ENCODE data around the gene ARL8A.

ARL8A gene

DNA sequence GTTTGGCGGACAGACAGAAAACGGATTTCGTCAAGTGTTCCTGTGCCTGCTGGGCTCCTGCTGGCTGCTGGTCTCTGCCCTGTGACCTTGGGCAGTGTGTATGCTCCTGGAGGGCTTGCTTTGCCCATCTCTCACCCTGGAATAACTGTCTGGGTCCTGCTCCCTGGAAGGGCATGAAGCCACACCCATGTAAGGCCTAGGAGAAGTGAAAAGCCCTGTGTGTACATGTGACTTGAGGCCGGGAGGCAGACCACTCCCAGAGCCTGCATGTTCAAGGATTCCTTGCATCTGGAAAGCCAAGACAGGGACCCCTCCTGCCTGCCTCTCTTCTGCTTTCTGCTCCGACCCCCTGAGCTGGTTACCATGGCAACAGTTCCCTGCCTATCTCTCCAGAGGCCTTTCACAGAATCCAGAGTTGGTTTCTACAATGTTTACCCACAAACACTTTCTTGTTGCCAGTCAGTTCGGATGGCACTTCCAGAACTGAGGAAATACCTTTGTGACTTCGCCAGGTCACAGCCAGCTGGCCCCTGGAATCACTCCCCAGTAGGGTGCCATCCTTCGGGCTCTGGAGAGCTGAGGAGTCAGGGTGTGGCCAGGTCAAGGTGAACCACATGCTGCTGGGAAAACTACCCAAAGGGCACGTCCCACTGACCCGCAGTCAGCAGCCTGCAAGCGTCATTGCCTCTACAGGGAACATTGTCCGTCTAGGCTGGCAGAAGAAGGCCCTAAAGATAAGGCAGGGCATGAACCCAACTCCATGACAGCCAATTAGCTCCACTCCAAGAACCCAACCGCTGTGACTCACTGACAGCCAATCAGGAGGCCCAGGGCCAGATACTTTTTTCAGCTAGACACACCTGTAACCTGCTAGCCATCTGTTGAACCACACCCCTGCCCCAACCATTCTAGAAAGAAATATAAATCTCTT, 36.5 kb downstream of the ARL8A start:
- peak; percentile 93 for DNase-seq

GRCh38 chr1:202107321-202107761, 37.2 kb downstream of the ARL8A start:
- peak; percentile 96 for DNase-seq

- DNase-seq: peak; percentile 66
Observed at GRCh38 chr1:202106340-202107254, 37.9 kb downstream of the ARL8A start.

DNA sequence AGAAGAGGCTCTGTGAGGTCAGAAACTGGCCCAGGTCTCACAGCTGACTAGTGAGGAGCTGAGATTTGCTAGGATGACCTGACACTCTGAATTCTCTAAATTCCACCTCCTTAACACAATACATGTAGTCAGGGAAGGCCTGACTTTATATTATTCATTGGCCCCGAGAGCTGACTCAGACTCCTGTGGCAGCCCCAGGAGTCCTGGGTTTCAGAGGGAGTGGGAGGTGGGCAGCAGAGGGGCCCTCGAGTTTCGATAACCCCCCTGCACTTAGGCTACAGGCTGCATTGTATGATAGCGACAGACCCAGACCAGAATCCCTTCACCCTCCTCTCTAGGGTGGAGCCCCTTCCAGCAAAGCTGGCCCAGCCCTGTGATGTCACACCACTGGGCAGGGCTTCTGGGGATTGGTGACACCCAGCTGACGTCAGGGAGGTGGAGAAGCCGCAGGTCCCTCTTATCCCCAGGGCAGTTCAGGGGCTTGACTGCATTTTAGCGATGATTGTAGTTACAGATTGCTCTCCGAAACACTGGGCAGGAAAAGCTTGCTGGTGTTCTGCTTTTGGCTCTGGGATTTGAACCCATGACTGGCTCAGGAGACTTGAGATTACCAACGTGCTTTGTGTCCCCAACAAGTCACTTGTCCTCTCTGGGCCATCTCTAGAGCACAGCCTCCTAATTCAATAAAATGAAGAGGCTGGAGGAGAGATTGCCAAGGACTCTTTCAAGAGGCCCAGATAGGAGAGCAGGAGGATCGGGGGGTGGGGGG, 38.8 kb downstream of the ARL8A start:
- DNase-seq: peak; percentile 65

DNA sequence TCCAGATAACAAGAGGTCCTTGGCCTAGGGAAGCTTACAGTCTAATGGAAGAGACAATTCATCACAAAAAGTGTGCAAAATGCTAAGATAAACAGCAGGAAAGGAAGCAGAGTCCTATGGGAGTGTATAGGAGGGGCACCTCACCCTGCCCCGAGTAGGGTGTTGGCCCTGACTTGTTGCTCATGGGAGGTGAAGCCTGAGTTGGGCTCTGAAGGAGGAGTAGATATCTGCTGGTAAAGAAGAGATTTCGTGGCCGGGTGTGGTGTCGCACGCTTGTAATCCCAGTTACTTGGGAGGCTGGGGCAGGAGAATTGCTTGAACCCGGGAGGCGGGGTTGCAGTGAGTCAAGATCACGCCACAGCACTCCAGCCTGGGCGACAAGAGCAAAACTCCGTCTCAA, 40.5 kb downstream of the ARL8A start:
- DNase-seq: no peak

DNA sequence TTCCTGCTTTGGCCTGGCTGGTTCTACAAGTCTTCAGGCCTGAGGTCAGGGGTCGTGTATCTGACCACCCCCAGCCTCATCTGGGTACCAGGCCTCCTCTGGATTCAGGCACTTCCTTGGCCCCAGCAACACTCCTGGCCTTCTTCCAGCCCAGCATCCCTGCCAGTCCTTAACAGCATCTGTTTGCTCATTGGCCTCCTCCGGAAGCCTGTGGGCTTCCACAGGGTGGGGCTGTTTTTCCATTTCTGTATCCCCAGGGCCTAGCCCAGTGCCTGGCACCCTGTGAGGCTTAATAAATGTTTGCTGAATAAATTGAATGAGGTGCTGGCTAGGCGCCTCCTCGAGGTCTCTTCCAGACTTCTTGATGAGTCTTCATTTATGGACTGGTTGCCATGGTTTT, 43.4 kb downstream of the ARL8A start:
- DNase-seq: peak; percentile 24

- DNase-seq: no peak
Observed at GRCh38 chr1:202093858-202094257, 50.7 kb downstream of the ARL8A start.

DNA sequence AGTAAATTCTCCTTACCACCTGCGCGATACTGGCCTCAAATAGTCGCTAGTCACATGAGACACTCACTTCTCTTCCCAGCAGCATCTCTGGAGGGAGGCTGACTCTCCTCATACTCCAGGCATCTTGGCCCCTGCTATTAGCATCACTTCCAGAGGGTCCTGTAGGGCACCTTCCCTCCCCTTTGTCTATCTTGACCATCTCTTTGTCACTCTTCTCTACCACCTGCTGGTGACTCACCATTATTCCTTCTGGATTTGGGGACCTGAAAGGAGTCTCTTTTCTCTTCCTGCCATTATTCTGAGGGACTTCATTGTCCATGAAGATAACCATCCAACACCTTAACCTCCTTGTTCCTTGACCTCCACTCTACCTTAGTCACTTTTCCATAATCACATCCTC, 53.5 kb downstream of the ARL8A start:
- DNase-seq: no peak

GRCh38 chr1:202088206-202088605, 56.3 kb downstream of the ARL8A start:
- no peak for DNase-seq

DNA sequence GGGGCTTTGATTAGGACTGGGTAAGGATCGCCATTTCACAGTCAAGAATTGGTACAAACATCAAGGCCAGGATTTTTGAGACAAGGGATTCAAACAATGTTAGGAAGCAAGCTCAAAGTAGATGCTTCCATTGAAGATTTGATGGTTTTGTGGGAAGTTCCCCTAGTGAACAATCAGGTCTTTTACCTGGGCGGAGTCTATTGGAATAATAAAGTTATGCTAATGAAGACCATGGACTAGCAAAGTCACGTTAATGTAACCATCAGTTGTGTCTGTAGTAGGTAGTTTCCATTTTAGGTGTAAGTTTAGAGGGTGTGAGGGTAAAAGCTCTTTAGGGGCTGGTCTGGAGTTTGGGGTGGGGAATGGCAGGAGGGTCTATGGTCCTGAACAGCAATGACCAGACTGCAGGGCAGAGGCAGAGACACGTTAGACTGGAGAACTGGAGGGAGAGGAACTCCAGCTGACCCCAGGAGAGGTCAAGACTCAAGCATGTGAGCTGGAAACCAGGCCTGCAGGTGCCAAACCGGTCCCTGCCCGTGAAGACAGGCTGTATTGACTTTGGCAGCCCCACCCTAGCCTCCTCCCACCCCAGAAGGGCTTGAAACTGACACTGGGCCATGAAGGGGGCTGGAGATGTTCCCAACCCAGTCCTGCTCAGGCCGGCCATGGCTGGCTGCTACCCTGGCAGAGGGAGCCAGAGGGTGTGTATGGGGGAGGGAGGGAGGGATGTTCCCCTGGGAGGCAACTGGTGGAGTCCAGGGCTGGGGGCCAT, 57.8 kb downstream of the ARL8A start:
- no peak for DNase-seq

GRCh38 chr1:202085682-202086373, 58.7 kb downstream of the ARL8A start:
- DNase-seq: peak; percentile 56

- DNase-seq: peak; percentile 80
Observed at GRCh38 chr1:202084791-202085681, 59.5 kb downstream of the ARL8A start.
